Ureter (tissue), 1 donor: ENCODE data around the gene DUOXA2. TPM values are rescaled to one million over a fixed set of nuclear protein-coding genes. Genes with fewer than 3 reads are reported as not detected.
A peak's percentile ranks its signal among the peaks of the same experiment; 100 is the strongest.

Experiments used
- DNase-seq: peaks from one replicate; pipeline ENCODE4 v3.0.0-alpha.2; 2020; ENCODE audit warnings: low spot score
- total RNA-seq: library from RNA; stranded (reverse); gene quantifications from one replicate; pipeline ENCODE4 v1.2.4, GENCODE V29; 2023
- donor health status: DM: yes; HTN: yes; CAD: no.

The DUOXA2 gene
- total RNA-seq, 1 donor from 2014 or later, result 3.9 TPM

- peak; percentile 79 for DNase-seq
Measured at GRCh38 chr15:45162771-45163507, 48.8 kb downstream of the DUOXA2 start.

- no peak for DNase-seq
Measured at GRCh38 chr15:45163508-45163856, 49.4 kb downstream of the DUOXA2 start.

GRCh38 chr15:45164914-45165313, 50.8 kb downstream of the DUOXA2 start:
- DNase-seq, result no peak

- no peak for DNase-seq
Measured at GRCh38 chr15:45165536-45165935, 51.4 kb downstream of the DUOXA2 start.

GRCh38 chr15:45166834-45167630, 52.9 kb downstream of the DUOXA2 start:
- peak; percentile 90 for DNase-seq

GRCh38 chr15:45167631-45168205, 53.6 kb downstream of the DUOXA2 start:
- no peak for DNase-seq

Other genes starting within 250 kb of the DUOXA2 start
- not detected for gene TERB2, start 157.6 kb upstream of the DUOXA2 start, total RNA-seq
- gene SORD, start 91.1 kb upstream of the DUOXA2 start, total RNA-seq, result 43.1 TPM
- 92.1 TPM for gene DUOX2, start 154 bp upstream of the DUOXA2 start, total RNA-seq
- gene DUOXA1, start 15.6 kb downstream of the DUOXA2 start, total RNA-seq, result 87.3 TPM
- 85.5 TPM for gene DUOX1, start 15.7 kb downstream of the DUOXA2 start, total RNA-seq
- 7.9 TPM for gene SHF, start 73.6 kb downstream of the DUOXA2 start, total RNA-seq
- gene SLC28A2, start 137.9 kb downstream of the DUOXA2 start, total RNA-seq, result not detected